CD4-positive, alpha-beta T cell (primary cell): Measurements from ENCODE around the gene PRX. TPM values are rescaled to one million over a fixed set of nuclear protein-coding genes. Genes with fewer than 3 reads are reported as not detected.
"Not testable (repeated sequence)": the region's sequence is repeated elsewhere in the genome, so short reads cannot be mapped to it uniquely, and the experiment has no call there.

ENCODE experiments used
- ATAC-seq: fragments of 200-7000 bp; cut with Tn5 transposase; one replicate; pipeline ENCODE4 v1.10.0; 2022; ENCODE audit warnings: mild to moderate bottlenecking; ENCODE audit not compliant: poor library complexity
- CTCF ChIA-PET: fragments of 350-600 bp; sonication (Branson Sonifier 250); formaldehyde crosslinking; loops from one replicate; lab custom pipeline; 2021; ENCODE audit warnings: antibody characterized with exemption, inconsistent platforms; lab: Charles Lee
- POLR2A ChIA-PET: fragments of 350-600 bp; sonication (Branson Sonifier 250); formaldehyde crosslinking; loops from one replicate; lab custom pipeline; 2021; ENCODE audit warnings: antibody characterized with exemption, inconsistent platforms; lab: Charles Lee
- DNase-seq, 14 experiments: peaks; one replicate each; pipeline ENCODE4 v3.0.0-alpha.2; 2013 to 2020; ENCODE audit warnings: mixed read lengths in 2 of 14
- H3K27ac ChIP-seq, 2 donors: one replicate each; pipeline versions ENCODE4 v1.5.1 to v1.7.0; 2013; ENCODE audit warnings: low read length in 2 of 2, low read depth in 1 of 2, mild to moderate bottlenecking in 1 of 2
- H3K27me3 ChIP-seq, 2 experiments: 1 replicate in 1 of 2; 2 replicates in 1 of 2; pipeline versions ENCODE4 v1.6.1 to v1.7.0; 2013; ENCODE audit warnings: low read length in 2 of 2, control low read depth in 1 of 2, mild to moderate bottlenecking in 1 of 2, moderate library complexity in 1 of 2; ENCODE audit not compliant: insufficient read depth in 2 of 2, control insufficient read depth in 1 of 2
- H3K36me3 ChIP-seq: one replicate; pipeline ENCODE4 v1.6.1; 2013; ENCODE audit warnings: low read length, control low read depth; ENCODE audit not compliant: insufficient read depth
- H3K4me1 ChIP-seq: one replicate; pipeline ENCODE4 v1.6.1; 2013; ENCODE audit warnings: low read length, control low read depth; ENCODE audit not compliant: insufficient read depth
- H3K4me3 ChIP-seq: one replicate; pipeline ENCODE4 v1.5.1; 2013; ENCODE audit warnings: mild to moderate bottlenecking, low read length, moderate library complexity
- H3K9me3 ChIP-seq, 2 experiments: 1 replicate in 1 of 2; 2 replicates in 1 of 2; pipeline versions ENCODE4 v1.6.1 to v1.7.0; 2013; ENCODE audit warnings: low read length in 2 of 2, mild to moderate bottlenecking in 2 of 2, control low read depth in 1 of 2, moderate library complexity in 1 of 2; ENCODE audit not compliant: control insufficient read depth in 1 of 2, insufficient read depth in 1 of 2
- H3K27ac Mint-ChIP-seq: one replicate; pipeline ENCODE4 v1.8.0; 2020; ENCODE audit warnings: mixed read lengths
- H3K27me3 Mint-ChIP-seq: one replicate; pipeline ENCODE4 v1.8.0; 2021; ENCODE audit warnings: mixed read lengths
- H3K36me3 Mint-ChIP-seq: one replicate; pipeline ENCODE4 v1.8.0; 2021; ENCODE audit warnings: low read depth, mixed read lengths
- H3K4me1 Mint-ChIP-seq: one replicate; pipeline ENCODE4 v1.8.0; 2021; ENCODE audit warnings: low read depth, mixed read lengths
- H3K4me3 Mint-ChIP-seq: one replicate; pipeline ENCODE4 v1.8.0; 2020; ENCODE audit warnings: mild to moderate bottlenecking, mixed read lengths
- H3K9me3 Mint-ChIP-seq: one replicate; pipeline ENCODE4 v1.8.0; 2020; ENCODE audit warnings: mixed read lengths
- CTCF ChIP-seq: fragments of 200-600 bp; IDR thresholded peaks from one replicate; pipeline ENCODE4 v1.8.0; 2022; ENCODE audit warnings: antibody characterized with exemption, mild to moderate bottlenecking
- intact Hi-C, 2 experiments: fragments of 100-400 bp; cut with DNase I in 1 of 2; cut with micrococcal nuclease in 1 of 2; formaldehyde crosslinking; loops; one replicate each; pipeline versions ENCODE4 v1.15.1 to v1.9.0; 2023 to 2025; cut with DNase I, micrococcal nuclease
- total RNA-seq, 174 experiments: library from RNA in 2 of 174; stranded (reverse) in 2 of 174; gene quantifications; one replicate each; pipeline ENCODE4 v1.2.3 and lab custom pipeline; 2021 to 2026

Gene PRX
- total RNA-seq, 2 experiments from 2014 or later: 1.5 TPM

GRCh38 chr19:40411958-40412499, 1.1 kb downstream of the PRX start:
- Histone ChIP-seq H3K27ac (no peak overlapping the region), H3K4me3 (no peak overlapping the region), H3K4me1 (peaks cover 13% of the 10 kb centered on the region), H3K36me3 (no peaks in the 10 kb centered on the region), H3K9me3 (no peaks in the 10 kb centered on the region), H3K27me3 (no peaks in the 10 kb centered on the region)
- Mint-ChIP-seq H3K9me3 (no peaks in the 10 kb centered on the region), H3K4me3 (no peak overlapping the region), H3K36me3 (no peaks in the 10 kb centered on the region), H3K4me1 (peaks cover 3% of the 10 kb centered on the region), H3K27ac (no peak overlapping the region), H3K27me3 (peaks cover 4% of the 10 kb centered on the region)
- DNase-seq (no peak), ATAC-seq (no peak)
- intact Hi-C loops: no loop called here
- TF ChIP-seq CTCF: no peak
- ChIA-PET POLR2A (no interaction called here), CTCF (no interaction called here)

GRCh38 chr19:40411125-40411842, 1.9 kb downstream of the PRX start:
- intact Hi-C loops: no loop called here
- no peak for TF ChIP-seq CTCF
- Mint-ChIP-seq H3K27ac (no peak overlapping the region), H3K27me3 (peaks cover 4% of the 10 kb centered on the region), H3K36me3 (no peaks in the 10 kb centered on the region), H3K4me3 (no peak overlapping the region), H3K4me1 (no peaks in the 10 kb centered on the region), H3K9me3 (no peaks in the 10 kb centered on the region)
- Histone ChIP-seq H3K36me3 (no peaks in the 10 kb centered on the region), H3K4me3 (no peak overlapping the region), H3K27me3 (no peaks in the 10 kb centered on the region), H3K27ac (no peak overlapping the region), H3K9me3 (no peaks in the 10 kb centered on the region), H3K4me1 (peaks cover 10% of the 10 kb centered on the region)
- ChIA-PET POLR2A (no interaction called here), CTCF (interaction anchor here (0.5 kb wide), 1 partner anchor 377 kb away, joined by 3 read pairs; no protein-coding TSS in a partner anchor)
- DNase-seq: peak in 1 of 14 experiments; percentile 7
- ATAC-seq: no peak

GRCh38 chr19:40410030-40410389, 3.2 kb downstream of the PRX start:
- POLR2A ChIA-PET: no interaction called here
- no peak for ATAC-seq
- no peaks in the 10 kb centered on the region for H3K36me3 ChIP-seq
- H3K27ac ChIP-seq: no peak overlapping the region
- CTCF ChIA-PET: no interaction called here
- Mint-ChIP-seq H3K36me3 (no peaks in the 10 kb centered on the region), H3K4me1 (no peaks in the 10 kb centered on the region), H3K9me3 (no peaks in the 10 kb centered on the region), H3K27me3 (peaks cover 4% of the 10 kb centered on the region), H3K4me3 (no peak overlapping the region), H3K27ac (no peak overlapping the region)
- H3K4me1 ChIP-seq: peaks cover 10% of the 10 kb centered on the region
- H3K9me3 ChIP-seq: no peaks in the 10 kb centered on the region
- no peak for DNase-seq
- TF ChIP-seq CTCF: no peak
- H3K4me3 ChIP-seq: no peak overlapping the region
- no peaks in the 10 kb centered on the region for H3K27me3 ChIP-seq
- intact Hi-C loops: no loop called here

GRCh38 chr19:40408598-40408925, 4.6 kb downstream of the PRX start:
- peaks cover 19% of the 10 kb centered on the region for H3K4me1 ChIP-seq
- not testable (repeated sequence) for H3K36me3 ChIP-seq, H3K27ac ChIP-seq, H3K27me3 Mint-ChIP-seq, H3K36me3 Mint-ChIP-seq, H3K27me3 ChIP-seq, ATAC-seq, DNase-seq, H3K4me1 Mint-ChIP-seq, H3K9me3 Mint-ChIP-seq, H3K4me3 ChIP-seq, H3K27ac Mint-ChIP-seq, H3K9me3 ChIP-seq, H3K4me3 Mint-ChIP-seq
- intact Hi-C loops: loop anchor here (5.0 to 10.0 kb wide), 2 partner anchors 39 to 56 kb away; partner anchors contain the start of genes BLVRB (in 1 of the 2) and SPTBN4 (in 1 of the 2)
- ChIA-PET POLR2A (interaction anchor here (1.6 kb wide), 1 partner anchor 12 kb away, joined by 7 read pairs; no protein-coding TSS in a partner anchor), CTCF (interaction anchor here (2.0 kb wide), 1 partner anchor 12 kb away, joined by 11 read pairs; no protein-coding TSS in a partner anchor)
